ENCODE results near the gene ANKRD33B. TPM values are rescaled to one million over a fixed set of nuclear protein-coding genes. Genes with fewer than 3 reads are reported as not detected.
"Not testable (repeated sequence)": the region's sequence is repeated elsewhere in the genome, so short reads cannot be mapped to it uniquely, and the experiment has no call there.

ANKRD33B gene
- total RNA-seq, 1 donor from 2014 or later: 6.1 TPM

- Histone ChIP-seq H3K27me3 (no peaks in the 10 kb centered on the region), H3K4me3 (peak overlapping the region; percentile 2), H3K9me3 (no peaks in the 10 kb centered on the region), H3K27ac (peak overlapping the region; percentile 53), H3K36me3 (no peaks in the 10 kb centered on the region), H3K4me1 (peaks cover 6% of the 10 kb centered on the region)
- DNase-seq: no peak
- TF ChIP-seq CTCF (IDR thresholded peaks at IDR 0.05): no peak
- intact Hi-C loops (cut with DNase I): no loop called here
- ATAC-seq: peak; percentile 63
Measured at GRCh38 chr5:10607023-10607665, 43.3 kb downstream of the ANKRD33B start.

GRCh38 chr5:10607666-10608073 is 43.8 kb downstream of the ANKRD33B start:
- H3K9me3 ChIP-seq: no peaks in the 10 kb centered on the region
- peak; percentile 30 for TF ChIP-seq CTCF (IDR thresholded peaks at IDR 0.05)
- ATAC-seq (peak; percentile 89), DNase-seq (no peak)
- peaks cover 6% of the 10 kb centered on the region for H3K4me1 ChIP-seq
- H3K27ac ChIP-seq: peak overlapping the region; percentile 53
- H3K4me3 ChIP-seq: peak overlapping the region; percentile 2
- no peaks in the 10 kb centered on the region for H3K27me3 ChIP-seq
- intact Hi-C loops (cut with DNase I): no loop called here
- H3K36me3 ChIP-seq: no peaks in the 10 kb centered on the region

- peak overlapping the region; percentile 53 for H3K27ac ChIP-seq
- DNase-seq; ATAC-seq; H3K36me3 ChIP-seq; H3K4me1 ChIP-seq; H3K4me3 ChIP-seq; H3K27me3 ChIP-seq; intact Hi-C loops (cut with DNase I); H3K9me3 ChIP-seq: not testable (repeated sequence)
Measured at GRCh38 chr5:10608081-10608480, 44.2 kb downstream of the ANKRD33B start.

- H3K4me3 ChIP-seq: no peak overlapping the region
- TF ChIP-seq CTCF (IDR thresholded peaks at IDR 0.05): no peak
- no peaks in the 10 kb centered on the region for H3K9me3 ChIP-seq
- intact Hi-C loops (cut with DNase I): no loop called here
- peaks cover 6% of the 10 kb centered on the region for H3K4me1 ChIP-seq
- H3K27ac ChIP-seq: no peak overlapping the region
- no peaks in the 10 kb centered on the region for H3K36me3 ChIP-seq
- ATAC-seq: no peak
- no peaks in the 10 kb centered on the region for H3K27me3 ChIP-seq
- no peak for DNase-seq
Measured at GRCh38 chr5:10610058-10610457, 46.2 kb downstream of the ANKRD33B start.

GRCh38 chr5:10611290-10611689 is 47.4 kb downstream of the ANKRD33B start:
- ATAC-seq (no peak), DNase-seq (no peak)
- Histone ChIP-seq H3K4me3 (no peak overlapping the region), H3K4me1 (peaks cover 6% of the 10 kb centered on the region), H3K27me3 (no peaks in the 10 kb centered on the region), H3K36me3 (no peaks in the 10 kb centered on the region), H3K9me3 (no peaks in the 10 kb centered on the region), H3K27ac (no peak overlapping the region)
- no peak for TF ChIP-seq CTCF (IDR thresholded peaks at IDR 0.05)
- intact Hi-C loops (cut with DNase I): no loop called here

GRCh38 chr5:10612251-10612650 is 48.4 kb downstream of the ANKRD33B start:
- H3K4me1 ChIP-seq: peaks cover 5% of the 10 kb centered on the region
- DNase-seq (no peak), ATAC-seq (no peak)
- H3K27me3 ChIP-seq: no peaks in the 10 kb centered on the region
- TF ChIP-seq CTCF (IDR thresholded peaks at IDR 0.05): no peak
- intact Hi-C loops (cut with DNase I): no loop called here
- no peak overlapping the region for H3K4me3 ChIP-seq
- no peaks in the 10 kb centered on the region for H3K9me3 ChIP-seq
- H3K27ac ChIP-seq: no peak overlapping the region
- H3K36me3 ChIP-seq: no peaks in the 10 kb centered on the region
